Measurements from ENCODE around the gene SYT8.
"Not testable (repeated sequence)": the region's sequence is repeated elsewhere in the genome, so short reads cannot be mapped to it uniquely, and the experiment has no call there.

Gene SYT8

DNA sequence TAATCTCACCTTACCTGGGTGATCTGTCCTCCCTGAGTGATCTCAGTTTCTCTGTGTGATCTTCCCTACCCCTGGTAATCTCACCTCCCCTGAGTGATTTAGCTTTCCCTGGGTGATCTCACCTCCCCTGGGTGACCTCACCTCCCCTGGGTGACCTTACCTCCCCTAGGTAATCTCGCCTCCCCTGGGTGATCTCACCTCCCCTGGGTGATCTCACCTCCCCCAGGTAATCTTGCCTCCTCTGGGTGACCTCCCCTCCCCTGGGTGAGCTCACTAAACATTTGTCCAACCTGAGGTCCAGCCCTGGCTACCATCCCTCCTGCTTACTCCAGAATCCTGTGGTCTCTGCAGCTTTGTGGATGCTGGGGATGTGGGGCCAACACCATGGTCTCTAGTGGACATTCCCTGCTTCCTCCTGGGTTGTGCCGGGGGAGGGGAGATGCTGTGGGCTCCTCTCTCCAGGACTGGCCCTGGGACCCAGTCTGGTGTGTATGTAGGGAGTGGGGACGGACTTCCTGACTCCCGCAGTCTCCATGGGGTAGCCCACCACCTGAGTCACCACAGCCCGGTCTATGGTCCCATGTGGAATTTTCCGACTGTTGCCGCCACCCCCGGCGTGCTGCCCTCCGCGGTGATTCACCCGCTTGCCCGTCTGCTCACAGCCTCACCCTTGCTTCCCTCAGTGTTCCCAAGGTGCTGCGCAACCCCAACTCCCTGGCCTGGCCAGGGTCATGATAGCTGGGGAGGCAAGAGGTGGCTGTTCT is 28.0 kb downstream of the SYT8 start:
- DNase-seq, result no peak

DNA sequence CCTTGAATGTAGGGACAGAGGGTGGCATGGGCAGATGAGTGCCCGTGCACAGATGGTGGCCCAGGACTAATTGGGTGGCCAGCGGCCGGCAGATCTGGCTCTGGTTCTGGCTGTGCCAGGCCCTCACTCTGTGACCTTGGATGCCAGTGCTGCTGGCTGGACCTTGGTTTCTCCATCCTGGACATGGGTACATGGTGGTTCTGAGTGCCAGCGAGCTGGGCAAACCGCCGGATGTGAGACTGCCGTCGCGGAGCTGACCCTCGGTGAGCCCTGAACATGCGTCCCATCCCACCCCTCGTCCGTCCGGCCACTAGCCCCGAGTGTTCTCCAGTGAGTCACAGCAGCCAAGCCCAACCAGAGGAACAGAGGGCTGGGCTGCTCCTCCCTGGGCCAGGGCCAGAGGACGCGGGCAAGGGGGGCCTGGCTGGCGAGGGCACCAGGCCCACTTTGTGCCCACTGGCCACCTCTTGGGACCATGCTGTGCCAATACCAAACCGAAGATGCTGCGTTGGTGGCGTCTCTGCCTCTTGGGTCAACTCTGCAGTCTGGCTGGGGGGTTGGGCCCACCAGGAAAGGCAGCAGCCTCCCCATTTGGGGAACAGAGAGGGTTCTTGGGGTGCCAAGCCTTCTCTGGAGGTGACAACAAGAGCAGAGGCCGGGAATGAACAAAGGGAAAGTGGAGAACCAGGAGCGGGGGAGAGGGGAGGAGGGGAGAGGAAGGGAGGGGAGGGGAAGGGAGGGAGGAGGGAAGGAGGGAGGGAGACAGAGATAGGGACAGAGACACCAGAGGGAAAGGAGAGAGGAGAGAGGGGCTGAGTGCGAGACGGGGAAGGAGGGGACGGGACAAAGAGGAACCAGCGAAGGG is 28.8 kb downstream of the SYT8 start:
- DNase-seq, result no peak

DNA sequence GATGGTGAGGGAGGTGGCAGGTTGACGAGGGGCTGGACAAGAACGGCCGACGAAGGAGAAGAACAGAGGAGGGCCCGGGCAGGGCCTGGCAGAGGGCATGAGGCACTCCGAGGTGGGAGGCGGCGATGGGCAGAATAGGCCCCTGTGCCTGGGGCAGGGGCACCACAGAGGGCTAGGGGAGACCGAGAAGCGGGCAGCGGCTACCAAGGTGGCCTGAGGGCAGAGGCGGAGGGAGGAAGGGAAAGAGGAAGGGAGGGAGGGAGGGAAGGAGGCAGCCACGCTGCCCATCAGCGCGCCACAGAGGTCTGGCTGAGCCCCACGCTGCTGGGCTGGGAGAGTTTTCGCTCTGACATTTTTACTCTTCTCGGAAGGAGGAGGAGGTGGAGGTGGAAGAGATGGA is 29.4 kb downstream of the SYT8 start:
- DNase-seq, result no peak

DNA sequence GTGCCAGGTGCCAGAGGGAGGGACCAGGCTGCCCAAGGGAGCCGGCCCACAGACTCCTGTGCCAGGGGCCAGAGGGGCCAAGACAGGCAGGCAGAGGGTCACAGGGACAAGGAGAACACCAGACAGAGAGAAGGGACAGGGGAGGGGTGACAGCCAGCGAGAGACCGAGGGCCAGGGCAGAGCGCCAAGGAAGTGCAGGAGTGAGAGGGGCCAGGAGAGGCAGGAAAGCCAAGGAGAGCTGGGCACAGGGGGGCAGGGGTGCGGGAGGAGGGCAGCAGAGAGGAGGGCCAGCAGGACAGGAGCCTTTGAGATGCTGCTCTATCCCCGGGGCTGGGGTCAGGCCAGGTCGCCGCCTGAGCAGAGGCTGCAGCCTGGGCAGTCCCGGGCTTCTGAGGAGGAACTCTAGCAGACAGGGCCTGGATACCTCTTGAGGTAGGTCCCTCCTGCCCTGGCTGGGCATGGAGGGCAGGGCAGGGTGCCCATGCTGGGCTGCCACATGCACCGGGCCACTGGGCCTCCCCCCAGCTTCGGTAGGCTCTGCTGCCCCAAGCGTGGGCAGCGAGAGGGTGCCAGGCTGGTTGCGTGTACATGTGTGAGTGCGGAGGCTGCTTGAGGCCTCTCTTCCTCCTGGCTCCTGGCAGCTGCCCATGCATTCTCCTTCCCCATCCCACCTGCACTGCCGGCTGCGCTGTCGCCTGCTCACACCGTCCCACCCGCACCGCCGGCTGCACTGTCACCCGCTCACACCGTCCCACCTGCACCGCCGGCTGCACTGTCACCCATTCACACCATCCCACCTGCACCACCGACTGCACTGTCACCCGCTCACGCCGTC is 30.3 kb downstream of the SYT8 start:
- no peak for DNase-seq

DNA sequence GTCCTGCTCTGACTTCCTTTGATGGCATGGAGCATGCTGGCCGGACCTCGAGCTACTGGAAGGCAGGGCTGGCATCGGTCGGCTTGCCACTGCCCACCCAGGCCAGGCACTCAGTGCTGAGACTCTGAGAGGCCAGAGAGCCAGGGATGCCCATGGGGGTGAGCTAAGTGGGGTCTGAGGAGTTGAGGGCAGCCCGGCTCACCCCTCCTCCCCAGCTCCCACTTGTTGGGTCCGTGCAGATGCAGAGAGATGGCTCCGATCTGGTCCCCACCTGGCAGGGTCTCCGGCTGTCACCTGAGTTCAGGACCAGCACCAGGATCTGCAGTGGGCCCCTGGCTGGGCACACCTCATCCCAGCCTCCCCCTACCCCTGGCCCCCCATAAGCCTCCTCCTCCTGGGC is 31.4 kb downstream of the SYT8 start:
- DNase-seq, result no peak

DNA sequence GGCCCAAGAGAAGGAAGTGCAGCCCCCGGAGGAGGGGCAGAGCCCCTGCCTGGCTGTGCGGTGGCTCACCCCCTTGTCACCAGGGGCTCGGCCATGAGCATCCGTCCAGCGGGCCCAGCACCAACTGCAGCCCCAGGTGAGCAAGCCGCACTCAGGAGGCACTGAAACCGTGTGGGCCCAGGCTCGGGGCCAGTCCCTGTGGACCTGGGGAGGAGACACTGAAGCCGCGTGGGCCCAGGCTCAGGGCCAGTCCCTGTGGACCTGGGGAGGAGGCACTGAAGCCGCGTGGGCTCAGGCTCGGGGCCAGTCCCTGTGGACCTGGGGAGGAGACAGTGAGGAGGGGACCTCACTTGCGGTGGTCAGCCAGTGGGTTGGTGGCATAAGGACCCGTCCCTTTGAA is 32.0 kb downstream of the SYT8 start:
- no peak for DNase-seq

DNA sequence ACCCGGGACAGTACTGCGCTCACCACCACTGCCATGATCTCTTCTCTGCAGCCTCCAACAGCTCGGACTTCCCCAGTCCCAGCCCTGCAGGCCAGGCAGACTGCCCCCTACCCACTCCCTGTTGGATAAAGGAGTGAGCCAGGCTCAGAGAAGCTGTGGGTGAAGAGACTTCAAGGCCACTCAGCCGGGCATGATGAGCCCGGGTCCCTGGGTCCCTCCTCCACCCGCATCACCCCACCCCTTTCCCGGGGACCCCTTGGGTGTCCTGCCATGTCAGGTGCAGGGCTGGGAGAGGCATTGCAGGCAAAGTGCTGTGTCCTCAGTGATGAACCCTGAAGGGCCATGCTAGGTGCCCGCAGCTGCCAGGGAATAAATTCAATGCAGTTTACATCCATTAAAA is 32.6 kb downstream of the SYT8 start:
- DNase-seq, result no peak

DNA sequence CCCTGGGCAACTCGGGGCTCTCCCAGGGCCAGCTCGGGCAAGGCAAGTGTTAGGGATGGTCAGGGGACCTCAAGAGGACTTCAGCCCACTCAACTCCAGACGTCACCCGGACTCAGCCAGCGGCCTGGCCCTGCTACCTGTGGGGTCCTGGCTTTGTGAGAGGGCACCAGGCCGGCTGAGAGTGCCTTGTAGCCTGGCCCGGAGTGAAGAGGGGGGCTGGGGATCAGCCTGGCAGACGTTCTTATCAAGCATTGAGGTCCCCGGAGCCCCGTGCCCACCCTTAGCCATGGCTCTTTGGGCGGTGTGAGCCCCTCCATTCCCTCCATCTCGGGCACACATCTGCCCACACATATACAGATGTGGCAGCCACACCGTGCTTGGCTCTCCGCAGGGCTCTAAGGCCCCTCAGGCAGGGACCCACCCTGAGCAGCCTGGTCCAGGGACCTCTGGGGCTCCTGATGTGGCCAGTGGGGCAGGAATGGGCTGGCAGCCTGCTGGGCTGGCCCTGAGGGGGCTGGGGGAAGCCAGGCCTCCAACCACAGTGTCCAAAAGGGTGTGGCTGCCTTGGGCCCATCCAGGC is 33.4 kb downstream of the SYT8 start:
- no peak for DNase-seq

DNA sequence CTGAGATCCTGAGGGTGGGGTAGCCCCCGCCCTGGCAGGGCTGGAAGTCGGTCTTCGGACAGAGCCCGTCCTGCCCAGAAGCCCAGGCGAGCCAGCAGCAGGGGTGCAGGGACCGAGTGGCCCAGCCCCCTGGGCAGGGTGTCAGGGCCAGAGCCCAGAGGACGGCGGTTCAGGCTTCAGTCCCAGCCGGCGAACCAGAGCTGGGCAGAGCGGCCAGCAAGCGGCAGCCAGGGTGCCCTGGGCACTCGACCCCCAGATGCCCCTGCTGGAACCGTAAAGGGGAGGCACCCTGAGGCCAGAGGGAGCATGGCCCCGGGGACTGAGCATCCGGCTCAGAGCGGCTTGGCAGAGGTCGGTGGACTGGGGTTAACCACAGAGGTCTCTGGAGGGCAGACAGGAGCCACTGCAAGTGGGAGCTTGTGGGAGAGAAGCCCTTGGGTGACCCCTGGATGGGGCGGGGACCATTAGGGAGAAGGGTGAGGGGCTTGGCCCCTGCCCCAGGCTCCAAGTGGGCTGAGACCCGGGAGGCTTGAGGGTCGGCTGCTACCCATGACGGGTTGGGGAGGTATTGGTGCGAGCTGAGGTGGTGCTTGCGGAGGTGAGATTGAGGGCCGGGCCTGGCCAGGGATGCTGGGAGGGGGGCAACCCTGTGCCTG is 34.0 kb downstream of the SYT8 start:
- DNase-seq, result no peak

DNA sequence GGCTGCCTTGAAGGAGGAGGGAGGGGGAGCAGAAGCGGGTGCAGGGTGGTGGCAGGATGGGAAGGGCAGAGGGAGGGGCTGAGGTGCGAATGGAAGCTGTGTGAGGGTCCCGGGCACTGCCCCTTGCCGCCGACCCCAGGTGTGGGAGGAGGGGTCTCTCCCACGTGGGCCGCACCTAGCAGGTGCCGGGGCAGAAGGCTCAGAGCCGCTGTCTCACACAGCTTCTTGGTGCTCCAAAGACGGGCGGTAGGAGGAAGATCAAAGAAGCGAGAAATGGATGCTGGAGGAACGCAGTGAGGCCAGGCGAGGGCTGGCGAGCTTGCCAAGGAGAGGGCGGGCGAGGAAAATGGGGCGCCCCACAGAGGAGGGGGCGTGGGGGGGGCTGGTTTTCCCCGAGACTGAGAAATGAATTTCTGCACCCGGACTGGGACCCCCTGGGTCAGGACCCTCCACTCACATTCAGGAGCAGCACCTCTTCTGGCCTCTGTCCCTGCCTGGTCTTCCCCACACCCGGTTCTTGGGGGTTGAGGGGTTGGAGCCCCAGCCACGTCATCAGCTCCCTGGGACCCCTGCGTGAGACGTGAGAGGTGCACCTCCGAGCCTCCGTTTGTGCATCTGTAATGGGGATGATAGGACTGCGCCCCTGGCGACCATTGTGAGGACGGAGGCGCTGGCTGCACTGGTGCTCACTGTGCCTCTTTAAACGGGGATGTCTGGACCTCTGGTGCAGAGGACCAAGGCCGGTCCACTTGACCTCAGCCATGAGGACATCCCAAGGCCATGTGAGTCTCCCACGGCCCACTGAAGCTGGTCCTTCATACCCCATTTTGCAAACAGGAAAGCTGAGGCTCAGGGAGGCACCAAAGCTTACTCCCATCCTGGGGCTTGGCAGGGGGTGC is 34.9 kb downstream of the SYT8 start:
- no peak for DNase-seq

DNA sequence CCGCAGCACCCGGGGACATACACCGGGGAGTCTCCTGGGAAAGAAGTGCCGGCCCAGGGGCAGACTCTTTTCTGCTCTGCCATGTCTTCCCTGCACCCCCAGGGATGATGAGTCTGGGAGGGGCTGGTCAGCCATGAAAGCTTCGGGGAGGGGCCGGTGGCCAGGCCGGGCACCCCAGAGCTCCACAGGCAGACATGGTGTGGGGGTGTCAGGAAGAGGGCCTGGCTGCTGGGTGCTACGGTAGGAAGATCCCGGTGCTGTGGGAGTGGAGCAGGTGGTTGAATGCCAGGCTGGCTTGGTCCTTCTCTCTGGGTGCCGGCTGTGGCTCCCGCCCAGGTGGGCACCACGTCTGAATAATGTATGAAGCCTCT is 35.5 kb downstream of the SYT8 start:
- DNase-seq, result no peak

DNA sequence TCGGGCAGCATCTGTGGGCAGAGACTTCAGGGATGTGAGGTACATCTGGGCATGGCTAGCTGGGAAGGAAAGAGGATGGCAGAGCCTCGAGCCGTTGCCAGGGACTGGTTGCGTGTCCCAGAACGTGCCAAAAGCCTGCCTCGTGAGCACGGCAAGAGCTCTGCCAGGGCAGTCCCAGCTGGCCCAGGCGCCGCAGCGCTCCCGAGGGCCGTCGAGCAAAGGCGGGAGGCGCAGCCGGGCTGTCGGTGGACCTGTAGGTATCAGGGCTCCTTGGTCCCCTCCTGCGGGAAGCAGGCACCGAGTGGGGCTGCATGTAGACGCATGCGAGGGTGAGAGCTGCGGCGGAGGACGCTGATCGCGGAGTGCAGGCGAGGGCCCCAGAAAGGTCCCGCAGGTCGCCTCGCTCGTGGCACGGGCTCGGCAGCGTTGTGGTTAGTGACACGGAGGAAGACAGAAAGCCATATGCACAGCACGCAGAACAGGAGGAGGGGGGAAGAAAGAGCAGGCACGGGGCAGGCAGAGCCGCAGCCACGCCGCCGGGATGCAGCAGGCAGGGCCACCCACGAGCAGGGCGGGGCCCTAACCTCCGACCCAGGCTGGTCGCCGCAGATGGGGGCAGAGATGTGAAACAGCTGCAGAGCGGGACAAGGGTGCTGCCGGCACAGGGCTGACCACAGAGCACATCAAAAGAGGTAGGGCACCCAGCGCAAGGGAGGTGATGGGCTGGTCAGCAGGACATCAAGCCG is 36.1 kb downstream of the SYT8 start:
- no peak for DNase-seq

DNA sequence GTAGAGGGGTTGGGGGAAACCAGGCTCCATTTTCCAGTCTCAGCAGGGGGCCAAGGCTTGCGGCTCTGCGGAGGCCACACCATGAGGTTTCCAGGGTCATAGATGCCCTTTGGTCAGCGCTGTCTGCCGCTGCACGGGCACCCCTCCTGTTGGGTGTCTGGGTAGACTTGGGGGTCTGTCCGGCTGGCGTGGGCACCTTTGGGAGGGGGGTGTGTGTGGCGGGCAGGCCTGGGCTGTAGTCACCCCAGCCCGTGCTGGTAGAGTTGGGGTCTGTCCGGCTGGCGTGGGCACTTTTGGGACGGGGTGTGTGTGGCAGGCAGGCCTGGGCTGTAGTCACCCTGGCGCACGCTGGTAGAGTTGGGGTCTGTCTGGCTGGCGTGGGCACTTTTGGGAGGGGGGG is 36.7 kb downstream of the SYT8 start:
- DNase-seq, result no peak

DNA sequence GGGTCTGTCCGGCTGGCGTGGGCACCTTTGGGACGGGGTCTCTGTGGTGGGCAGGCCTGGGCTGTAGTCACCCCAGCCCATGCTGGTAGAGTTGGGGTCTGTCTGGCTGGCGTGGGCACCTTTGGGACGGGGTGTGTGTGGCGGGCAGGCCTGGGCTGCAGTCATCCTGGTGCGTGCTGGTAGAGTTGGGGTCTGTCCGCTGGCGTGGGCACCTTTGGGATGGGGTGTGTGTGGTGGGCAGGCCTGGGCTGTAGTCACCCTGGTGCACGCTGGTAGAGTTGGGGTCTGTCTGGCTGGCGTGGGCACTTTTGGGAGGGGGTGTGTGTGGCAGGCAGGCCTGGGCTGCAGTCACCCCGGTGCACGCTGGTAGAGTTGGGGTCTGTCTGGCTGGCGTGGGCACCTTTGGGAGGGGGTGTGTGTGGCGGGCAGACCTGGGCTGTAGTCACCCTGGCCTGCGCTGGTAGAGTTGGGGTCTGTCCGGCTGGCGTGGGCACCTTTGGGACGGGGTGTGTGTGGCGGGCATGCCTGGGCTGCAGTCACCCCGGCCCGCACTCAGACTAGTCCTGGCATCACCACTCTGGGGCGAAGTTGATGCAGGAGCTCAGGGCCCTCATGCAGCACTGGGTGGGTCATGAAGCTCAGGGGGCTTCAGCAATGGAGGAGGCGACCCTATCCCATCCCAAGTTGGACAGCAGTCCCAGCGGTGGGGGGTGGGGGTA is 37.6 kb downstream of the SYT8 start:
- DNase-seq, result no peak

DNA sequence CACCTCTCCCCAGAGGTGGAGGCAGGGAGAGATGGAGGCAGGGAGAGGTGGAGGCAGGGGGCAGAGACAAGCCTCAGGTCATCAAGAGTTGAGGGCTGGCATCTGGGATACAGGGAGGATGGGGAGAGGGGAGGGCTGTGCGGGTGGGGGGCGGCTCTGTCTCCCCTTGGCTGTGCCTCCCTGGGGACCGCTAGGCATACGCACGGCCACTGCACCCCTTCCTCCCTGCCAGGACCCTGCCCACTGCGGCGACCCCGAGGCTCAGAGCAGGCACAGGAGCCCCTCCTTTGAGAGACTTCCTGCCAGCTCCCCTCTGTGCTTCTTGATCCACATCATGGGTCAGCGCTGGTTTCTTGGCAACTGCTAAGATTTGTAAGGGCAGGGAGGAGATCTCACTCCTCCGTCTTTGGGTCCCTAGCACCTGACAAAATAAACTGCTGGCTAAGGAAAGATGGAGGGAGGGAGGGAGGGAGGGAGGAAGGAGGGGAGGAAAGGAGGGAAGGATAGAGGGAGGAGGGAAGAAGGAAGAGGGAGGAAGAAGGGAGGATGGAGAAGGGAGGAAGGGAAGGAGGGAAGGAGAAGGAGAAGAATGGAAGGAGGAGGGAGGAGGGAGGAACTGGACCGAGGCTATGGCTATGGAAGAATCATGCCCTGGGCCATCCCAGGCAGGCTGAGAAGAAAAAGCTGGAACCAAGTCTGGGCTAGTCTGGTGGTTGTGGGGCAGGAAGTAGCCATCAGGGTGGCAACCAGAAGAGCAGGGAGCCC is 38.4 kb downstream of the SYT8 start:
- DNase-seq, result no peak

DNA sequence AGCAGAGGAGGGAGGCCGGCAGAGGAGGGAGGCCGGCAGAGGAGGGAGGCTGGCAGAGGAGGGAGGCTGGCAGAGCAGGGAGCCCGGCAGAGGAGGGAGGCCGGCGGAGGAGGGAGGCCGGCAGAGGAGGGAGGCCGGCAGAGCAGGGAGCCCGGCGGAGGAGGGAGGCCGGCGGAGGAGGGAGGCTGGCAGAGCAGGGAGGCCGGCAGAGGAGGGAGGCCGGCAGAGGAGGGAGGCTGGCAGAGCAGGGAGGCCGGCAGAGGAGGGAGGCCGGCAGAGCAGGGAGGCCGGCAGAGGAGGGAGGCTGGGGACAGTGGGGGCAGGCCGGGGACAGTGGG is 39.0 kb downstream of the SYT8 start:
- DNase-seq, result not testable (repeated sequence)

DNA sequence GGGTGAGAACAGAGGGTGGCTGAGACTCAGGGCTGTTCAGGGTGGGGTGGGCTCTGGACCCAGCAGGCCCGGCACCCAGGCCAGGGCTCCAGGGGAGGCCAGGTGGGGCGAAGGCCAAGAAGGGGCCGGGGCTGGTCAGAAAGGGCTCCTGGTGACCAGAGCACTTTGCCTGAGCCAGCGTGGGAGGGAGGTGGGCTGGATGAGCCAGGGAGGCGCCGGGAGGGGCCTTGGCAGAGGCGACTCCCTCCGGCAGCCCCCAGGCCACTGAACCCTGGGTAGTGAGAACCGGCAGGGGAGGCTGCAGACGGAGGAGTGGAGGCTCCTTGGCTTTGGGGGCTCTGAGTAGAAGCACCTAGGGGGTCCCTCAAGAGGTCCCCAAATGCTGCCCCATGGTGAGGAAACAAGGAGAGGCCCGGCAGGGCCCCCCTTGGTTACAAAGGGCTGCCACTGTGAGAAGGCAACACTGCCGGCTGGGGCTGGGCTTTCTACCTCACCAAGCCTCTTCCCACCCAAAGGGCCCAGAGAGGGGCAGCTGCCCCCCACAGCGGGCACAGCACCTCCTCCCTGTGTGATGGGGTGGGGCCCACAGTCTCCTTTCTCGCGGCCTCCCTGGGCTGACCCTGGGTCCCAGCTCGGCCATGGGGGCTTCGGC is 39.8 kb downstream of the SYT8 start:
- DNase-seq, result not testable (repeated sequence)

DNA sequence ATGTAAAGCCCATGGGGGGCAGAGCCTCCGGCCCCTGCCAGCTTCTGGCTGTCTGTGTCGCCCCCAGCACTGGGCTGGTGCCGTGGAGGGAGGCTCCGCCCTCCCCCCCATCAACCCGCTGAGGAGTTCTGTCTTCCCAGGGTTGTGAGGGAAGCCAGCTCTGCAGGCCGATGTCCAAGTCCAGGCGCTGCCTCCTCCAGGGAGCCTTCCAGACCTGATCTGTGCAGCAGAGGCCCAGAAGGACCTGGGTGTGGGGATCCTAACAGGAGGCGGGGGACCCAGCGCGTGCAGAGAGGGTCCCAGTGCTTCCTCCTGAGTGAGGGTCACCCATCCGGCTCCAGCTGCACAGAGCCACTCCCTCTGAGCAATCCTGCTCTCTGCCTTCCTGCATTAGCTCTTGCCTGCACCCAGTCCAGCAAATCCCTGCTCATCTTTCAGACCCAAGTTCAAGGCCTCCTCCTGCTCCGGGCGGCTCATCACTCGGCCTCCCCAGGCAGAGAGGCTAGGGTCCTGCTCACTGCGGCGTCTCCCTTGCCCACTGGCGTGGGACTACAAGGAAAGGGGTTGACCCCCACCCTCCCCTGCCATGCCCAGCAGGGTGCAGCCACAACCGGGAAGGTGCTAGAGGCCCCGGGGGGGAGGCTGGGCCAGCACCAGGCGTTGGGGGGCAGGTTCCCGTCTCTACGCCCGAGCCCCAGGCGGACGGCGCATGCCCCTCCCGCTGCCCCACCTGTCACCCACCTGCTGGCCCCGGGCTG is 40.5 kb downstream of the SYT8 start:
- DNase-seq, result no peak

All from NCI-H1417 treated with DMSO at 0.1 percent for 48 hours (cell line).